Keratinocyte (primary cell): ENCODE measurements around the gene TMEM184C. TPM values are rescaled to one million over a fixed set of nuclear protein-coding genes. Genes with fewer than 3 reads are reported as not detected.

Source experiments
- DNase-seq: peaks from one replicate; pipeline ENCODE4 v3.0.0-alpha.2; 2011; ENCODE audit warnings: low read depth, missing footprints, low spot score
- FAIRE-seq: peaks from 2 replicates; lab custom pipeline; 2011; peaks lifted over from hg19 to GRCh38; lab: Jason Lieb, UNC
- H2AFZ ChIP-seq: 2 replicates; pipeline ENCODE4 v1.6.0; 2012; ENCODE audit warnings: low read length, control low read depth, inconsistent platforms; ENCODE audit not compliant: control insufficient read depth
- H3K27ac ChIP-seq: 2 replicates; pipeline ENCODE4 v1.5.1; 2011; ENCODE audit warnings: low read length; ENCODE audit not compliant: control insufficient read depth, insufficient read depth
- H3K27me3 ChIP-seq: 3 replicates; pipeline ENCODE4 v1.6.0; 2011; ENCODE audit warnings: low read length; ENCODE audit not compliant: control insufficient read depth, insufficient read depth; ENCODE audit errors: extremely low read depth
- H3K36me3 ChIP-seq, 2 experiments: 2 replicates in 1 of 2; 3 replicates in 1 of 2; pipeline ENCODE4 v1.5.1; 2011; ENCODE audit warnings: low read length in 2 of 2, mild to moderate bottlenecking in 1 of 2; ENCODE audit not compliant: control insufficient read depth in 2 of 2, insufficient read depth in 2 of 2; ENCODE audit errors: extremely low read depth in 1 of 2
- H3K4me1 ChIP-seq: 3 replicates; pipeline ENCODE4 v1.5.1; 2011; ENCODE audit warnings: low read length; ENCODE audit not compliant: control insufficient read depth, insufficient read depth; ENCODE audit errors: extremely low read depth
- H3K4me2 ChIP-seq: 3 replicates; pipeline ENCODE4 v1.6.0; 2011; ENCODE audit warnings: low read depth, low read length; ENCODE audit not compliant: control insufficient read depth, insufficient read depth; ENCODE audit errors: extremely low read depth
- H3K4me3 ChIP-seq, 3 experiments: fragments of 200-600 bp in 1 of 3; sonication (generic) in 1 of 3; 2 replicates in 2 of 3; 3 replicates in 1 of 3; pipeline ENCODE4 v1.5.1; 2011 to 2016; ENCODE audit warnings: low read length in 3 of 3, mild to moderate bottlenecking in 3 of 3, control low read depth in 2 of 3, inconsistent platforms in 1 of 3, low read depth in 1 of 3, mixed read lengths in 1 of 3, mixed run types in 1 of 3, moderate library complexity in 1 of 3; ENCODE audit not compliant: control insufficient read depth in 2 of 3, insufficient read depth in 2 of 3; ENCODE audit errors: extremely low read depth in 1 of 3
- H3K79me2 ChIP-seq: 2 replicates; pipeline ENCODE4 v1.6.0; 2012; ENCODE audit warnings: low read length; ENCODE audit not compliant: control insufficient read depth, insufficient read depth
- H3K9ac ChIP-seq: 3 replicates; pipeline ENCODE4 v1.6.0; 2011; ENCODE audit warnings: low read length; ENCODE audit not compliant: control insufficient read depth, insufficient read depth; ENCODE audit errors: extremely low read depth
- H3K9me1 ChIP-seq: 3 replicates; pipeline ENCODE4 v1.6.0; 2011; ENCODE audit warnings: low read length; ENCODE audit not compliant: control insufficient read depth, insufficient read depth; ENCODE audit errors: extremely low read depth
- H3K9me3 ChIP-seq: 2 replicates; pipeline ENCODE4 v1.5.1; 2012; ENCODE audit warnings: low read depth, low read length; ENCODE audit not compliant: control insufficient read depth
- H4K20me1 ChIP-seq: 3 replicates; pipeline ENCODE4 v1.6.0; 2011; ENCODE audit warnings: low read length; ENCODE audit not compliant: control insufficient read depth, insufficient read depth; ENCODE audit errors: extremely low read depth
- EZH2 ChIP-seq: IDR thresholded peaks from one replicate; pipeline ENCODE4 v1.6.1; 2012; ENCODE audit warnings: inconsistent platforms, mild to moderate bottlenecking, low read length, moderate library complexity
- dilution Hi-C: fragments of 300-500 bp; cut with MboI; formaldehyde crosslinking; loops from one replicate; pipeline ENCODE4 v1.7.0; 2020; ENCODE audit warnings: low sequenced_read_pairs; ENCODE audit not compliant: extremely low pct_ligation_motif_present
- polyA plus RNA-seq, 5 experiments: library from polyadenylated mRNA; depleted of rRNA in 3 of 5; stranded (reverse) in 3 of 5; stranded (forward) in 1 of 5; unstranded in 1 of 5; fragments of >200 nt; gene quantifications; 1 replicate in 1 of 5; 2 replicates in 3 of 5; 3 replicates in 1 of 5; pipeline versions ENCODE4 v1.2.1 to v1.2.3, GENCODE V29; 2011 to 2012; ENCODE audit warnings: missing spikeins in 2 of 5, low read depth in 1 of 5, low replicate concordance in 1 of 5
- TF ChIP-seq, protein P1 (sequence below), 3 experiments: IDR thresholded peaks in 1 of 3; conservative IDR thresholded peaks in 1 of 3; optimal IDR thresholded peaks in 1 of 3; 2 replicates in 2 of 3; 3 replicates in 1 of 3; pipeline versions ENCODE3 to v1.5.1; 2011; ENCODE audit warnings: low read length in 3 of 3, mild to moderate bottlenecking in 3 of 3, moderate library complexity in 2 of 3, control low read depth in 1 of 3, inconsistent platforms in 1 of 3; ENCODE audit not compliant: insufficient read depth in 2 of 3; ENCODE audit errors: extremely low read depth in 1 of 3

Gene TMEM184C
- polyA plus RNA-seq, 1 donor (not counting 4 experiments of a cell fraction or from before 2014, with no cell fraction given), result 32.2 TPM

DNA sequence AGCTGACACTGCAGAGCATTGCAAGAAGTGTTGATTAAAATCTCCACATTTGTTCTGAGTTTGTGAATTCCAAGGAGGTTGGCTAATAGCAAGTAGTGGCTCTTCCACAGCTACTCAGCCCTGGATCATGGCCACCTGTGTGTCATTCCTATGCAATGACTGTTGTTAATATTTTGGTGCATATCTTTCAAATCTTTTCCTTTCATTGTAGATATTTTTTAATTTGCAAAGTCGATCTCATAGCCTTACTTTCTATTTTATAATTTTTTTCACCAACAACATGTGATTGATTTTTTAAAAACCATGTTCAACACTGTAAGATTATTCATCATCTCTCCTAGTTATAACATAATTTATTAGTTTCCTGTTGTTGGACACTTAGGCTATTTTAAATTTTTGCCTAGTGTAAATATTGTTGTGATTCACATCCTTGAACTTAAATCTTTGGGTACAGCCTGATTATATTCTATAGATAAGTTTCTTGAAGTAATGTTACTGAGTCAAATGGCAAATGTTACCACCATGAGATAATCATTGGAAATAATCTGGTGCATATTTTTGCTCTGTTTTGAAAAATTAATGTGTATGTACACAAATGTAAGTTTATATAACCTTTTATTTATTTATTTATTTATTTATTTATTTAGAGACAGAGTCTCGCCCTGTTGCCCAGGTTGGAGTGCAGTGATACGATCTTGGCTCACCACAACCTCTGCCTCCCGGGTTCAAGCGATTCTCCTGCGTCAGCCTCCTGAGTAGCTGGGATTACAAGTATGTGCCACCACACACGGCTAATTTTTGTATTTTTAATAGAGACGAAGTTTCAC is 97.6 kb downstream of the TMEM184C start:
- H3K4me2 ChIP-seq, result peak overlapping the region; percentile 39

GRCh38 chr4:147717878-147718277 is 100.7 kb downstream of the TMEM184C start:
- Histone ChIP-seq H3K27me3 (no peaks in the 10 kb centered on the region), H3K4me2 (no peak overlapping the region), H3K27ac (no peak overlapping the region), H3K4me3 (no peak overlapping the region), H3K4me1 (peaks cover 8% of the 10 kb centered on the region), H3K9me1 (no peaks in the 10 kb centered on the region), H3K9ac (no peak overlapping the region), H4K20me1 (no peaks in the 10 kb centered on the region), H3K9me3 (no peaks in the 10 kb centered on the region), H3K36me3 (no peaks in the 10 kb centered on the region), H2AFZ (no peak overlapping the region), H3K79me2 (no peaks in the 10 kb centered on the region)
- DNase-seq, result no peak
- dilution Hi-C loops, result no loop called here
- no peak for TF ChIP-seq EZH2
- TF ChIP-seq, protein P1, sequence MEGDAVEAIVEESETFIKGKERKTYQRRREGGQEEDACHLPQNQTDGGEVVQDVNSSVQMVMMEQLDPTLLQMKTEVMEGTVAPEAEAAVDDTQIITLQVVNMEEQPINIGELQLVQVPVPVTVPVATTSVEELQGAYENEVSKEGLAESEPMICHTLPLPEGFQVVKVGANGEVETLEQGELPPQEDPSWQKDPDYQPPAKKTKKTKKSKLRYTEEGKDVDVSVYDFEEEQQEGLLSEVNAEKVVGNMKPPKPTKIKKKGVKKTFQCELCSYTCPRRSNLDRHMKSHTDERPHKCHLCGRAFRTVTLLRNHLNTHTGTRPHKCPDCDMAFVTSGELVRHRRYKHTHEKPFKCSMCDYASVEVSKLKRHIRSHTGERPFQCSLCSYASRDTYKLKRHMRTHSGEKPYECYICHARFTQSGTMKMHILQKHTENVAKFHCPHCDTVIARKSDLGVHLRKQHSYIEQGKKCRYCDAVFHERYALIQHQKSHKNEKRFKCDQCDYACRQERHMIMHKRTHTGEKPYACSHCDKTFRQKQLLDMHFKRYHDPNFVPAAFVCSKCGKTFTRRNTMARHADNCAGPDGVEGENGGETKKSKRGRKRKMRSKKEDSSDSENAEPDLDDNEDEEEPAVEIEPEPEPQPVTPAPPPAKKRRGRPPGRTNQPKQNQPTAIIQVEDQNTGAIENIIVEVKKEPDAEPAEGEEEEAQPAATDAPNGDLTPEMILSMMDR (optimal IDR thresholded peaks at IDR 0.05 in 1 of 3, IDR thresholded peaks at IDR 0.05 in 1 of 3, conservative IDR thresholded peaks at IDR 0.05 in 1 of 3; ENCODE audit: extremely low read depth in 1 of 3, insufficient read depth in 2 of 3, low read length in 3 of 3), result no peak
- no peak for FAIRE-seq

More for the DNA sequence above, 97.6 kb downstream of the TMEM184C start:
- H3K9ac ChIP-seq, result no peak overlapping the region
- H4K20me1 ChIP-seq, result no peaks in the 10 kb centered on the region
- no peaks in the 10 kb centered on the region for H3K27me3 ChIP-seq
- H3K36me3 ChIP-seq, result no peaks in the 10 kb centered on the region
- no peaks in the 10 kb centered on the region for H3K9me1 ChIP-seq
- peak; percentile 97 for FAIRE-seq
- H3K27ac ChIP-seq, result no peak overlapping the region
- DNase-seq, result no peak
- TF ChIP-seq, protein P1 (optimal IDR thresholded peaks at IDR 0.05 in 1 of 3, IDR thresholded peaks at IDR 0.05 in 1 of 3, conservative IDR thresholded peaks at IDR 0.05 in 1 of 3; ENCODE audit: extremely low read depth in 1 of 3, insufficient read depth in 2 of 3, low read length in 3 of 3), result no peak
- no peak for TF ChIP-seq EZH2
- H2AFZ ChIP-seq, result no peak overlapping the region
- no peaks in the 10 kb centered on the region for H3K9me3 ChIP-seq
- H3K79me2 ChIP-seq, result no peaks in the 10 kb centered on the region
- dilution Hi-C loops, result no loop called here
- H3K4me3 ChIP-seq, result no peak overlapping the region
- peaks cover 8% of the 10 kb centered on the region for H3K4me1 ChIP-seq

Other genes starting within 250 kb of the TMEM184C start
- gene EDNRA, start 136.3 kb upstream of the TMEM184C start, polyA plus RNA-seq, result 5.5 to 7.8 TPM (median 6.1 TPM) in 3 replicates
- gene PRMT9, start 66.8 kb downstream of the TMEM184C start, polyA plus RNA-seq, result 4.7 to 10.4 TPM (median 8.3 TPM) in 3 replicates
- gene ARHGAP10, start 114.7 kb downstream of the TMEM184C start, polyA plus RNA-seq, result 12.2 to 18.7 TPM (median 17.7 TPM) in 3 replicates